BLaER1 (cell line): Measurements from ENCODE around the gene ITGB7.

ENCODE experiments used
- H3K27ac ChIP-seq: shearing (Covaris generic); formaldehyde crosslinking; 2 replicates; pipeline ENCODE4 v1.8.1; 2022
- H3K27me3 ChIP-seq: shearing (Covaris generic); formaldehyde crosslinking; 2 replicates; pipeline ENCODE4 v1.8.1; 2022
- H3K36me3 ChIP-seq: shearing (Covaris generic); formaldehyde crosslinking; 2 replicates; pipeline ENCODE4 v1.8.1; 2022
- H3K4me1 ChIP-seq: shearing (Covaris generic); formaldehyde crosslinking; 2 replicates; pipeline ENCODE4 v1.8.1; 2022
- H3K4me2 ChIP-seq: shearing (Covaris generic); formaldehyde crosslinking; 2 replicates; pipeline ENCODE4 v1.8.1; 2022
- H3K4me3 ChIP-seq: shearing (Covaris generic); formaldehyde crosslinking; 2 replicates; pipeline ENCODE4 v1.8.1; 2022
- H3K9ac ChIP-seq: shearing (Covaris generic); formaldehyde crosslinking; 2 replicates; pipeline ENCODE4 v1.8.1; 2022
- H3K9me3 ChIP-seq: shearing (Covaris generic); formaldehyde crosslinking; 2 replicates; pipeline ENCODE4 v1.8.1; 2022
- H4K20me1 ChIP-seq: shearing (Covaris generic); formaldehyde crosslinking; 2 replicates; pipeline ENCODE4 v1.8.1; 2022
- Cebpa-rat ChIP-seq: shearing (Covaris generic); IDR thresholded peaks from 2 replicates; pipeline ENCODE4 v1.8.1; 2022

The ITGB7 gene

GRCh38 chr12:53200458-53201176, 6.4 kb downstream of the ITGB7 start:
- Histone ChIP-seq H3K27ac (peak overlapping the region; percentile 62), H3K4me1 (peaks cover 65% of the 10 kb centered on the region), H3K4me2 (peak overlapping the region; percentile 91), H3K27me3 (no peaks in the 10 kb centered on the region), H3K36me3 (peaks cover 9% of the 10 kb centered on the region; the same call in 1 of the 2 replicates), H4K20me1 (no peaks in the 10 kb centered on the region), H3K9ac (peak overlapping the region; percentile 38; the same call in 1 of the 2 replicates), H3K4me3 (peak overlapping the region; percentile 46), H3K9me3 (no peaks in the 10 kb centered on the region)
- TF ChIP-seq Cebpa-rat = no peak

DNA sequence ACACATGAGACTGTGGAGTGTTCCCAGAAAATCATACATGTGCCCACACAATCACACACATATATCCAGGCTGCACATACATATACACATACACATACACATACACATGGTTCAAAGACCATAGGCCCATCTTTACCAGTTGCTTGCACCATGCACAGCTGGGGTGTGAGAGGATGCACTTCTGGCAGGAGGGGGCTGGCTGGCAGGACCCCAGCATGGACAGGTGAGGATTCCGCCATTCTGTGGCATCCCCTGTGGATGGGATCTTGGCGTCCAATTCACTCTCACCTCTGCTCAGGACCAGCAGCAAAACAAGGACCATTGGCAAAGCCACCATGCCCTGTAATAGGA, 7.0 kb downstream of the ITGB7 start:
- peak overlapping the region; percentile 38; the same call in 1 of the 2 replicates for H3K9ac ChIP-seq
- H3K36me3 ChIP-seq = peaks cover 9% of the 10 kb centered on the region; the same call in 1 of the 2 replicates
- H3K4me3 ChIP-seq = peak overlapping the region; percentile 46
- H4K20me1 ChIP-seq = no peaks in the 10 kb centered on the region
- peaks cover 60% of the 10 kb centered on the region for H3K4me1 ChIP-seq
- TF ChIP-seq Cebpa-rat = no peak
- H3K27ac ChIP-seq = peak overlapping the region; percentile 62
- H3K27me3 ChIP-seq = no peaks in the 10 kb centered on the region
- H3K9me3 ChIP-seq = no peaks in the 10 kb centered on the region
- H3K4me2 ChIP-seq = peak overlapping the region; percentile 91

- H3K27me3 ChIP-seq = no peaks in the 10 kb centered on the region
- H3K4me2 ChIP-seq = peak overlapping the region; percentile 91
- peaks cover 56% of the 10 kb centered on the region for H3K4me1 ChIP-seq
- no peak overlapping the region for H3K9ac ChIP-seq
- peak overlapping the region; percentile 46 for H3K4me3 ChIP-seq
- no peaks in the 10 kb centered on the region for H4K20me1 ChIP-seq
- H3K9me3 ChIP-seq = no peaks in the 10 kb centered on the region
- TF ChIP-seq Cebpa-rat = no peak
- peak overlapping the region; percentile 62 for H3K27ac ChIP-seq
- H3K36me3 ChIP-seq = peaks cover 9% of the 10 kb centered on the region; the same call in 1 of the 2 replicates
Measured at GRCh38 chr12:53199700-53200099, 7.4 kb downstream of the ITGB7 start.

DNA sequence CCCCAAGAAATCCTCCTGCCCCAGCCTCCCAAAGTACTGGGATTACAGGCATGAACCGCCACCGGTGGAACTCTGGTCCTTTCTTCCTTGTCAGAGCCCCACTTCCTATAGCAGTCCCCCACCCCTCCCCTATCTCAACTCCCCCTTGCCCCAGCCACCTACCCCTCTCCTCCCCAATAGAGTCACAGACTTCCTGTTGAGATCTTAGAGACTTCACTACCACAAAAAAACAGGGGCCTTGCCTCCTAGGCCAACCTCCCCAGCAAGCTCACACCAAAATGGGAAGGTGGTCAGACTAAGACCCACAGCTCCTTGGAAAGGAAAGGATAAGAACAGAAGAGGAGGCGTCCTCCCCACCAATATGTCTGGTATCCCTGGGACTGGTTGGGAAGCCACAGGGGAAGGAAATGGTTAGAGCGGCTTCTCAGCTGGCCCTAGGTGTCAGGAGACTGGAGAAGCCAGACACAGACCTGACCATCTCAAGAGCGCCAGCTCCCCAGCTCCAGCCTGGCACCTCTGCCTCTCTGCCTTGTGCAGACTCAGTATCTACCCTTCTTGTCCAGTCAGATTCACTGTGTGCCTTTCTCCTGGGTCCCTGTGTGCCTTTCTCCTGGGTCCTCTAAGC, 8.5 kb downstream of the ITGB7 start:
- peak overlapping the region; percentile 91 for H3K4me2 ChIP-seq
- H4K20me1 ChIP-seq = no peaks in the 10 kb centered on the region
- H3K4me1 ChIP-seq = peaks cover 56% of the 10 kb centered on the region
- peak overlapping the region; percentile 71 for H3K27ac ChIP-seq
- H3K9me3 ChIP-seq = no peaks in the 10 kb centered on the region
- 0 out of 2 replicates have a peak overlapping the region, but pooled peaks have one; percentile 3 for H3K4me3 ChIP-seq
- peak overlapping the region; percentile 53 for H3K9ac ChIP-seq
- no peaks in the 10 kb centered on the region for H3K27me3 ChIP-seq
- peaks cover 10% of the 10 kb centered on the region; the same call in 1 of the 2 replicates for H3K36me3 ChIP-seq
- no peak for TF ChIP-seq Cebpa-rat

DNA sequence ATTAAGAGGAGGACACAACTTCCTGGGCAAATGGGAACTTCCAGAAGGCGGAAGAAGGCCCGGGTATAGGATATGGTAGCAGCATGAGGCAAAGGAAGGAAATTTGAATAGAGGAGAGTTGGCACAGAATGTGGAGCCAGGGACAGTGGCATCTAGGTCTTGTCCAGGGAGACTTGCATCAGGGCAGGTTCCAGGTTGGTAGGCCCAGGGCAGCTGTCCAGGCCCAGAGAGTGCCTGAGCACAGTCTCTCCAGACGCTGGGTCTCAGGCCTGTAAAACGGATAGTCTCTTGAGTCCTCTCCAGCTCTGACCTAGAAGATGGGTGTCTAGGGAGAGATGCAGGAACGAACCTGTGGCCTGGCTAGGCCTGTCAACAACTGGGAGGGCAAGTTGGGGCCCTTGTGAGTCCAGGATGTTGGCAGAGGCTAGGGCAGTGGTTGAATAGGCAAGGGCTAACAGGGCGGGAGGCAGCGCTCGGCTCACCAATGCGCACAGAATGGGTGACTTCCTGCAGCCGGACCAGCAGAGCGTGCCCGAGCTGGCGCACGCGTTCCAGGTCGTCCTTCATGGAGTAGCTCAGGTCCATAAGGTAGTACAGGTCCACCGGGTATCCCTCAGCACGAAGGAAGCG, 9.9 kb downstream of the ITGB7 start:
- no peaks in the 10 kb centered on the region for H3K27me3 ChIP-seq
- peaks cover 47% of the 10 kb centered on the region for H3K4me1 ChIP-seq
- H3K9ac ChIP-seq = no peak overlapping the region
- H3K4me2 ChIP-seq = no peak overlapping the region; the same call in 1 of the 2 replicates
- TF ChIP-seq Cebpa-rat = no peak
- no peaks in the 10 kb centered on the region for H4K20me1 ChIP-seq
- peaks cover 25% of the 10 kb centered on the region for H3K36me3 ChIP-seq
- no peak overlapping the region for H3K4me3 ChIP-seq
- H3K27ac ChIP-seq = 0 out of 2 replicates have a peak overlapping the region, but pooled peaks have one; percentile 71
- H3K9me3 ChIP-seq = no peaks in the 10 kb centered on the region

DNA sequence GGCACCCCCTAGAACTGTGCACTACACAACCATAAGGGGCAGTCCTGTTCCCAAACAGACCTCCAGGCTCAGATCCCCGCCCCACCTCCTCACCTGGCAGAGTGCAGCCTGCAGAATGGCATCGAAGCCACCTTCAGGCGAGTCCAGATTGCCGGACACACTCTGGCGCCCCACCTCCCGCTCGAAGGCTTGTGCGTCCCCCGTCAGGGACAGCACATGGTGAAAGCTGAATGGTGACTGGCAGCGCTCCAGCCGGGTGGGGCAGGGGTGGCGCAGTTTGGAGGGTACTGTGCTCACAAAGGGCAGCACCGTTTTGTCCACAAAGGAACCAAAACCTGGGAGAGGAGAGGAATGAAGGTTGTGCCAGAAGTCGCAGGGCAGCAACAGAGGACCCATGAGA, 10.6 kb downstream of the ITGB7 start:
- no peaks in the 10 kb centered on the region for H3K27me3 ChIP-seq
- H3K4me1 ChIP-seq = peaks cover 41% of the 10 kb centered on the region
- no peak for TF ChIP-seq Cebpa-rat
- H3K9ac ChIP-seq = no peak overlapping the region
- no peak overlapping the region for H3K27ac ChIP-seq
- H3K36me3 ChIP-seq = peaks cover 32% of the 10 kb centered on the region
- H4K20me1 ChIP-seq = no peaks in the 10 kb centered on the region
- H3K4me3 ChIP-seq = no peak overlapping the region
- no peaks in the 10 kb centered on the region for H3K9me3 ChIP-seq
- no peak overlapping the region for H3K4me2 ChIP-seq

DNA sequence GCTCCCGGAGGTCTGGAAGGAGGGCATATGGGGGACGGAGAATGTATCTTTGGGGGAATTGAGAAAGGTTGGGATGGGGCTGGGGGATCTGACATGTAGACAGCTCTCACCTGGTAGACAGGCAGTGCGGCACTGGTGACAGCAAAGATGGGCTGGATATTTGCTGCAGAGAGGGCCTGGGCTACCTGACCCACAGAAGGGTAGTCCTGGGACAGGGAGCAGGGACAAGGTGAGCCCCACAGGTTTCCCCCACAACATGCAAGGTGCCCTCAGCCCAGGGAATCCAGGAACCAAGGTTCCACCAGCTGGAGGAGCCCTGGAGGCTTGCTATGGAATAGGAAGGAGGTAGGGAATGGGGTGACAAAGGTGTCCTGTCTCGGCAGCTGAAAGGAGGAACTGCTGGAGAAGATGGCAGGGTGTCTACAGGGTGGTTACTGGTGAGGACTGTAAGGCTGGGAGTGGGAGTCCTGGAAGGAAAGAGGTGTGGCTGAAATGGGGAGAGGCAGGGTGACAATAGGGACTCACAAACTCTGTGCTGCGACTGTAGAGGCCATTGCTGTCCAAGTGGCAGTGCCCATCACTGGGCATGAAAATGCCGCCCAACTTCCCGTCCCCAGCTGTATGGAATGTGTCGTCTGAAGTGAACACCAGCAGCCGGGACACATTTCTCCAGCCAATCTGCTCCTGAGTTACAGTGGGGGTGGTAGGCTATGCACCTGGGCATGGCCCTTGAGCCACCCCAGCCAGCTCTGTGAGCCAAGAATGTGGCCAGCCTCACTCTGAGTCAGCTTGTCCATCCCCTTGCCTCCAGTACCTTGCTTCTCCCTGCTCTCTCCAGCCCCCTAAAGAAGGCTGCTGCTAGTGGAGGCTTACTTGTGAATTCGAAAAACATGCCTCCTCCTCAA, 11.3 kb downstream of the ITGB7 start:
- Histone ChIP-seq H3K27ac (no peak overlapping the region), H3K4me3 (no peak overlapping the region), H3K4me2 (no peak overlapping the region), H3K36me3 (peaks cover 39% of the 10 kb centered on the region), H3K9ac (no peak overlapping the region), H3K9me3 (no peaks in the 10 kb centered on the region), H3K4me1 (peaks cover 37% of the 10 kb centered on the region), H3K27me3 (no peaks in the 10 kb centered on the region), H4K20me1 (no peaks in the 10 kb centered on the region; the same call in 1 of the 2 replicates)
- no peak for TF ChIP-seq Cebpa-rat

DNA sequence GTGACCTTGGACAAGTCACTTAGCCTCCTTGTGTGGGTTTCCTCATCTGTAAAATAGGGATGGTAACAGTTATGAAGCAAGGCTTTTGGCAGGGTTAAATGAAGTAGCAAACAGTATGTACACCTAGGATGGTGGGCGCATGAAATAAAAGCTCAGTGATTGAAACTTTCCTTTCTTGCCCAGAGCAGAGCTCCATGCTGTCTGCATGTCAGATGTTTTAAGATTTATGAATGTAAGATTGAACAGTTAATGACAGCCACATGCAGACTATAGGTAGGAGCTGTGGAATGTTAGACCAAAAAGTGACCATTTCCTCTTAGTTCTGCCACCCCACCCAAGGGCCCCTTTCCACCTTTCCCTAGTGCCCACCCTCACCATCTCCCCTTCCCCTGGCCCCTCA, 12.1 kb downstream of the ITGB7 start:
- Histone ChIP-seq H3K9me3 (no peaks in the 10 kb centered on the region), H4K20me1 (peaks cover 7% of the 10 kb centered on the region; the same call in 1 of the 2 replicates), H3K4me3 (no peak overlapping the region), H3K9ac (no peak overlapping the region), H3K4me2 (no peak overlapping the region), H3K27ac (no peak overlapping the region), H3K27me3 (no peaks in the 10 kb centered on the region), H3K36me3 (peaks cover 40% of the 10 kb centered on the region), H3K4me1 (peaks cover 37% of the 10 kb centered on the region)
- no peak for TF ChIP-seq Cebpa-rat
